Measurements from ENCODE around the gene SLC24A3. TPM values are rescaled to one million over a fixed set of nuclear protein-coding genes. Genes with fewer than 3 reads are reported as not detected.

SLC24A3 gene
- total and polyA plus RNA-seq, 2 of the 13 experiments (the other 11 are each of a cell fraction or from before 2014, with no cell fraction given), result not detected

DNA sequence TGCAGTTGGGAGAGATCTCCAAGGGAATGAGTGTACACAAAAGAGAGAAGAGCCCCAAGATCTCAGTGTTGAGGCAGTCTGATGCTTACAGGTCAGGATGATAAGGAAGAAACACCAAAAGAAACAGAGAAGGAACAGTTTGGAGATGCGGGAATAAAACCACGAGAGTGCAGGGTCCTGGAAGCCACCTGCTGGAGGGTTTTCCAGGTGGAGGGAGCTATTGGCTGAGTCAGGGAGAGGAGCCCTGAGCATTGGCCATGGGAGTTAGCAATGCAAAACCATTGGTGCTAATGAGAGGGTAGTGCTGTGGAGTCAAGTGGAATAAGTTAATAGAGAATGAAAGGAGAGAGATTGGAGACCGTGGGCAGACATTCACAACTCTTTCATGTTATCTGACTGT is 506.4 kb downstream of the SLC24A3 start:
- Histone ChIP-seq H3K27me3 (ENCODE audit: control insufficient read depth in 1 of 2, insufficient read depth in 2 of 2, low read length in 2 of 2) (peaks cover 2 to 61% of the 10 kb centered on the region in 2 experiments; a peak in 4 of 5 replicates), H3K36me3 (replicated peaks in 1 of 2; ENCODE audit: control insufficient read depth in 1 of 2, insufficient read depth in 2 of 2, low read length in 2 of 2) (no peaks in the 10 kb centered on the region), H3K9ac (ENCODE audit: insufficient read depth, low read depth, low read length) (no peak overlapping the region), H3K9me3 (ENCODE audit: low read length) (no peaks in the 10 kb centered on the region), H3K79me2 (ENCODE audit: insufficient read depth, low read length) (no peaks in the 10 kb centered on the region), H3K4me2 (ENCODE audit: low read depth, low read length) (no peak overlapping the region), H3K4me3 (replicated peaks in 1 of 3; ENCODE audit: insufficient read depth in 1 of 3, low read depth in 2 of 3, low read length in 3 of 3) (no peak overlapping the region), H2AFZ (ENCODE audit: low read length) (no peak overlapping the region), H3K27ac (ENCODE audit: extremely low read length, insufficient read depth, low read length) (no peak overlapping the region), H3K4me1 (ENCODE audit: insufficient read depth, low read length) (peaks cover 11% of the 10 kb centered on the region), H4K20me1 (ENCODE audit: insufficient read depth, low read length) (no peaks in the 10 kb centered on the region)
- BruUV-seq (replicated peaks), result no TSS peak
- intact Hi-C loops (cut with micrococcal nuclease; ENCODE audit: unreplicated experiment) (no loop called here), in situ Hi-C loops (cut with HindIII; ENCODE audit: extremely low pct_ligation_motif_present, low pct_unique_long_range_greater_than_20kb) (no loop called here)
- 15% methylated on average over 3 of the region's 3 CpGs for WGBS (ENCODE audit: low lambda C conversion rate)
- no peak for DNase-seq (ENCODE audit: low spot score)
- CTCF ChIA-PET (ENCODE audit: low intra/inter-chr PET ratio, low total read pairs), result no interaction called here
- POLR2A ChIA-PET, result no interaction called here
- no peak for ATAC-seq
- 0 out of 2 replicates have a peak, but pooled peaks have one; percentile 7 for TF ChIP-seq IKZF1 (IDR thresholded peaks at IDR 0.05)
- TF ChIP-seq, protein P1, sequence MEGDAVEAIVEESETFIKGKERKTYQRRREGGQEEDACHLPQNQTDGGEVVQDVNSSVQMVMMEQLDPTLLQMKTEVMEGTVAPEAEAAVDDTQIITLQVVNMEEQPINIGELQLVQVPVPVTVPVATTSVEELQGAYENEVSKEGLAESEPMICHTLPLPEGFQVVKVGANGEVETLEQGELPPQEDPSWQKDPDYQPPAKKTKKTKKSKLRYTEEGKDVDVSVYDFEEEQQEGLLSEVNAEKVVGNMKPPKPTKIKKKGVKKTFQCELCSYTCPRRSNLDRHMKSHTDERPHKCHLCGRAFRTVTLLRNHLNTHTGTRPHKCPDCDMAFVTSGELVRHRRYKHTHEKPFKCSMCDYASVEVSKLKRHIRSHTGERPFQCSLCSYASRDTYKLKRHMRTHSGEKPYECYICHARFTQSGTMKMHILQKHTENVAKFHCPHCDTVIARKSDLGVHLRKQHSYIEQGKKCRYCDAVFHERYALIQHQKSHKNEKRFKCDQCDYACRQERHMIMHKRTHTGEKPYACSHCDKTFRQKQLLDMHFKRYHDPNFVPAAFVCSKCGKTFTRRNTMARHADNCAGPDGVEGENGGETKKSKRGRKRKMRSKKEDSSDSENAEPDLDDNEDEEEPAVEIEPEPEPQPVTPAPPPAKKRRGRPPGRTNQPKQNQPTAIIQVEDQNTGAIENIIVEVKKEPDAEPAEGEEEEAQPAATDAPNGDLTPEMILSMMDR (CRISPR knock-in tag; IDR thresholded peaks at IDR 0.05), result no peak
- no peak for FAIRE-seq

DNA sequence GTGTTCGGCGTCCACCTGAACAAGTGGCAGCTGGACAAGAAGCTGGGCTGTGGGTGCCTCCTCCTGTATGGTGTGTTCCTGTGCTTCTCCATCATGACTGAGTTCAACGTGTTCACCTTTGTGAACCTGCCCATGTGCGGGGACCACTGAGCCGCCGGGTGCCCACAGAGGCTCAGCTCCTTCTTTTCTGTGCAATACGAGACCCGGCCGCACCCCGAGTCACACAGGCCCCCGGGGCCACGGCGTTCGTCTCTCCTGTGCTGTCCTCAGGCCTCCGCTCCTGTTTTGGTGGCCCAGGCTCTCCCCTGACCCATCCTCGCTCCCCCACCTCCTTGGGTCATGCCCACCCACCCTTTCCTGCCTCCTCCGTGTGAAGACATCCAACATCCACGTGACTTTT is 508.5 kb downstream of the SLC24A3 start:
- FAIRE-seq, result no peak
- no peak for DNase-seq (ENCODE audit: low spot score)
- ChIA-PET CTCF (ENCODE audit: low intra/inter-chr PET ratio, low total read pairs) (no interaction called here), POLR2A (no interaction called here)
- no peak overlapping the region for H3K9ac ChIP-seq (ENCODE audit: insufficient read depth, low read depth, low read length)
- in situ Hi-C loops (cut with HindIII; ENCODE audit: extremely low pct_ligation_motif_present, low pct_unique_long_range_greater_than_20kb), result no loop called here
- H4K20me1 ChIP-seq (ENCODE audit: insufficient read depth, low read length), result no peaks in the 10 kb centered on the region
- H3K79me2 ChIP-seq (ENCODE audit: insufficient read depth, low read length), result no peaks in the 10 kb centered on the region
- no peak overlapping the region for H3K4me2 ChIP-seq (ENCODE audit: low read depth, low read length)
- H3K36me3 ChIP-seq (replicated peaks in 1 of 2; ENCODE audit: control insufficient read depth in 1 of 2, insufficient read depth in 2 of 2, low read length in 2 of 2), result no peaks in the 10 kb centered on the region
- intact Hi-C loops (cut with micrococcal nuclease; ENCODE audit: unreplicated experiment), result no loop called here
- no peak overlapping the region for H3K27ac ChIP-seq (ENCODE audit: extremely low read length, insufficient read depth, low read length)
- WGBS (ENCODE audit: low lambda C conversion rate), result 40% methylated on average over 18 of the region's 18 CpGs
- H3K4me1 ChIP-seq (ENCODE audit: insufficient read depth, low read length), result no peaks in the 10 kb centered on the region
- peaks cover 2 to 65% of the 10 kb centered on the region in 2 experiments; a peak in 4 of 5 replicates for H3K27me3 ChIP-seq (ENCODE audit: control insufficient read depth in 1 of 2, insufficient read depth in 2 of 2, low read length in 2 of 2)
- no peak for ATAC-seq
- no peak overlapping the region for H2AFZ ChIP-seq (ENCODE audit: low read length)
- H3K4me3 ChIP-seq (replicated peaks in 1 of 3; ENCODE audit: insufficient read depth in 1 of 3, low read depth in 2 of 3, low read length in 3 of 3), result no peak overlapping the region
- no peaks in the 10 kb centered on the region for H3K9me3 ChIP-seq (ENCODE audit: low read length)
- BruUV-seq (replicated peaks), result no TSS peak
- TF ChIP-seq YEATS4 (CRISPR knock-in tag; IDR thresholded peaks at IDR 0.05; ENCODE audit: borderline replicate concordance), result no peak
- TF ChIP-seq ZNF589 (CRISPR knock-in tag; conservative IDR thresholded peaks at IDR 0.05), result no peak
- no peak for TF ChIP-seq RELA (CRISPR knock-in tag; IDR thresholded peaks at IDR 0.05)
- TF ChIP-seq, protein P2, sequence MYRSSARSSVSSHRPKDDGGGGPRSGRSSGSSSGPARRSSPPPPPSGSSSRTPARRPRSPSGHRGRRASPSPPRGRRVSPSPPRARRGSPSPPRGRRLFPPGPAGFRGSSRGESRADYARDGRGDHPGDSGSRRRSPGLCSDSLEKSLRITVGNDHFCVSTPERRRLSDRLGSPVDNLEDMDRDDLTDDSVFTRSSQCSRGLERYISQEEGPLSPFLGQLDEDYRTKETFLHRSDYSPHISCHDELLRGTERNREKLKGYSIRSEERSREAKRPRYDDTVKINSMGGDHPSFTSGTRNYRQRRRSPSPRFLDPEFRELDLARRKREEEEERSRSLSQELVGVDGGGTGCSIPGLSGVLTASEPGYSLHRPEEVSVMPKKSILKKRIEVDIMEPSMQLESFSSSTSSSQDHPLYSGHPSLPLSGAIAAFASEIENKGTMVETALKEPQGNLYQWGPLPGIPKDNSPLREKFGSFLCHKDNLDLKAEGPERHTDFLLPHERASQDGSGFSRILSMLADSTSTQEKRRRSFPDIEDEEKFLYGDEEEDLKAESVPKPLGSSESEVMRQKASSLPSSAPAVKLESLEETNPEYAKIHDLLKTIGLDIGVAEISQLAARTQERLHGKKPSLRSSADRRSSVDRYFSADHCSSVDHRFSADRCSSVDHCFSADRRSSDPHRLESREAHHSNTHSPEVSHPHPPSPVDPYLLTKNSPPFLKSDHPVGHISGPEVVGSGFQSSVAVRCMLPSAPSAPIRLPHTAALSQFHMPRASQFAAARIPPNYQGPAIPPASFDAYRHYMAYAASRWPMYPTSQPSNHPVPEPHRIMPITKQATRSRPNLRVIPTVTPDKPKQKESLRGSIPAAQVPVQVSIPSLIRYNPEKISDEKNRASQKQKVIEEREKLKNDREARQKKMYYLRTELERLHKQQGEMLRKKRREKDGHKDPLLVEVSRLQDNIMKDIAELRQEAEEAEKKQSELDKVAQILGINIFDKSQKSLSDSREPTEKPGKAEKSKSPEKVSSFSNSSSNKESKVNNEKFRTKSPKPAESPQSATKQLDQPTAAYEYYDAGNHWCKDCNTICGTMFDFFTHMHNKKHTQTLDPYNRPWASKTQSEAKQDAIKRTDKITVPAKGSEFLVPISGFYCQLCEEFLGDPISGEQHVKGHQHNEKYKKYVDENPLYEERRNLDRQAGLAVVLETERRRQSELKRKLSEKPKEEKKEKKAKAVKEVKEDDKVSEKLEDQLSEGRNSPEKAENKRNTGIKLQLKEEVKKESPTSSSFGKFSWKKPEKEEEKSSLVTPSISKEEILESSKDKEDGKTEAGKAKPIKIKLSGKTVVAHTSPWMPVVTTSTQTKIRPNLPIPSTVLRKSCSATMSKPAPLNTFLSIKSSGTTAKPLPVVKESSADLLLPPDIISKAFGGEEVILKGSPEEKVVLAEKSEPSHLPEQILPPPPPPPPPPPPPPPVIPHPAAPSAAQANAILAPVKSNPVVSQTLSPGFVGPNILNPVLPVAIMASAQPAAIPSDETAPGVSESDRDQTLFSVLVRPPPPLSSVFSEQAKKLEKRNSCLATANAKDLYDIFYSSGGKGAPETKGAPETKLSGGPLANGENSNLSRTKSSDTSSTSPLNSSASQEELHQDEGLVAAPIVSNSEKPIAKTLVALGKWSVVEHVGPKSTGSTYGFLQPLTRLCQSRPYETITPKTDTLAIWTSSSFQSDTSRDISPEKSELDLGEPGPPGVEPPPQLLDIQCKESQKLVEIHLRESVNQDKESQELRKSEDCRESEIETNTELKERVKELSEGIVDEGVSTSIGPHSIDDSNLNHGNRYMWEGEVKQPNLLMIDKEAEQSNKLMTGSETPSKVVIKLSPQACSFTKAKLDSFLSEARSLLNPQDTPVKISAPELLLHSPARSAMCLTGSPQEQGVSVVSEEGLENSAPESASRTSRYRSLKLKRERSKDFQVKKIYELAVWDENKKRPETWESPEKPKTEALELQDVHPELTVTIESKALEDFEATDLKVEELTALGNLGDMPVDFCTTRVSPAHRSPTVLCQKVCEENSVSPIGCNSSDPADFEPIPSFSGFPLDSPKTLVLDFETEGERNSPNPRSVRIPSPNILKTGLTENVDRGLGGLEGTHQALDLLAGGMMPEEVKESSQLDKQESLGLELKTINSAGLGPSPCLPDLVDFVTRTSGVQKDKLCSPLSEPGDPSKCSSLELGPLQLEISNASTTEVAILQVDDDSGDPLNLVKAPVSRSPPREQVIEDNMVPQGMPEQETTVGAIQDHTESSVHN (CRISPR knock-in tag; IDR thresholded peaks at IDR 0.05), result no peak
- TF ChIP-seq PRPF4 (IDR thresholded peaks at IDR 0.05; ENCODE audit: low read depth, low read length, poor library complexity, severe bottlenecking), result no peak
- TF ChIP-seq, protein P3, sequence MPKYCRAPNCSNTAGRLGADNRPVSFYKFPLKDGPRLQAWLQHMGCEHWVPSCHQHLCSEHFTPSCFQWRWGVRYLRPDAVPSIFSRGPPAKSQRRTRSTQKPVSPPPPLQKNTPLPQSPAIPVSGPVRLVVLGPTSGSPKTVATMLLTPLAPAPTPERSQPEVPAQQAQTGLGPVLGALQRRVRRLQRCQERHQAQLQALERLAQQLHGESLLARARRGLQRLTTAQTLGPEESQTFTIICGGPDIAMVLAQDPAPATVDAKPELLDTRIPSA (CRISPR knock-in tag; IDR thresholded peaks at IDR 0.05; ENCODE audit: borderline replicate concordance), result no peak
